Hepatocyte (in vitro differentiated cells): ENCODE measurements around the gene LIN9.
"Not testable (repeated sequence)": the region's sequence is repeated elsewhere in the genome, so short reads cannot be mapped to it uniquely, and the experiment has no call there.

Source experiments
- CTCF ChIP-seq: fragments of 200-600 bp; sonication (generic); IDR thresholded peaks from 2 replicates; pipeline ENCODE4 v1.5.1; 2016; ENCODE audit warnings: antibody characterized with exemption, mild to moderate bottlenecking; ENCODE audit not compliant: poor library complexity
- EZH2 ChIP-seq: fragments of 200-600 bp; sonication (generic); IDR thresholded peaks from 2 replicates; pipeline ENCODE4 v1.6.1; 2016; ENCODE audit warnings: antibody characterized with exemption, mild to moderate bottlenecking, borderline replicate concordance

- not testable (repeated sequence) for TF ChIP-seq CTCF, EZH2
Observed at GRCh38 chr1:226202666-226203065, 106.3 kb downstream of the LIN9 start.
